GM18499 (cell line): Measurements from ENCODE around the gene SLF1.

Source experiments
- ATAC-seq: cut with Tn5 transposase; IDR thresholded peaks from one replicate; pipeline ENCODE4 v1.9.1; 2021; ENCODE audit warnings: moderate number of reproducible peaks; ENCODE audit not compliant: insufficient read depth, unreplicated experiment

The SLF1 gene

DNA sequence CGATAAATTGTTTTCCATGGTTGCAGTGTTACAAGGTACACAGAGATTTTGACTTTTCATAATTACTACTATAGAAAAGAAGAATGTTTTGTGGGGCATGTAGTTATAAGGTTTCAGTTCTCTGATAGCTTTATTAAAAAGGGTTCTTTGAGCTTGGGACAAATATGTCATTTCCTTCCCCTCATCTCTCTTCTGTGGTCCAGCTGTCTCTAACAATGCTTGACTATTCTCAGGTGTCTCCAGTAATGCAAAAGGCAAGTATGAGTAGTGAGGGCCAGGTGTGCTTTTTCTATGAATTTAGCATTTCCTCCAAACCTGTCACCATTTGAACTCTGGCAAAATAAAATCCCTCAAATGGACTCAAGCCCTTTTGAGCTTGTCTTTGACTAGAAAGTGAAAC is 84.3 kb downstream of the SLF1 start:
- peak; percentile 57 for ATAC-seq

DNA sequence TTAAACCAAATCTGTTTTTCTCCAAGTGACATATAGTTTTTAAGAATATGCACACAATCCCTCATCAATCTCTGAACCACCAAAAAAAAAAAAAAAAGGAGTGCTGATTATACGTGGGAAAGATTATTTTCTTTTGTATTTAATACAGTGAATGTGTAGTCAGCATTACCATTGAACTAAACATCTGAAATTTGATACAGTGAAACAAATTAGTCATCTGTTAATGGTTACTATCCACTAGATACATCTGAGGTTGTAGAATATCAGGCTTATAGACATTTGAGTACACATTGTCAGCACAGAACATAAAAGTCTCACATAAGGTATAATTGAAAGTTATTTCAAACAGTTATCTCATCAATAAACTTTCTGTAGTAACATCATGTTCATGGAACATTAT is 87.0 kb downstream of the SLF1 start:
- ATAC-seq, result no peak

DNA sequence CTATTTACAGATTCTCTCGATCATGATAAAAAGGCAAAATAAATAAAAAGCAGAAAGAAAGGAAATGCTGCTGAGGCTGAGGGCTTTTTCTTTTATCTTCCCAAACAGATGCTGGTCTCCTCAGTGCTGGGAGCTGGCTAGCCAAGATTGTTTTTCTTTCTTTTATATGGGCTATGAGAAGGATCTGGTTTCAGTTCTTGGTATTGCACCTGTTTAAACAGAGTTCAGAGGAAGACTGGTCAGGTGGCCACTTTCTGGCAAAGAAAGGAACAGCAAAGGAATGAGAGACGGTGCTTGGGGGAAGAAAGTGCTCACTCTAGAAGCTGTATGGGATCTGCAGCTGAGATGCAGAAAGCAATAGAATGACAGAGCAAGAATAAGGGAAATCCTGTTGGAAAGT is 88.9 kb downstream of the SLF1 start:
- no peak for ATAC-seq

DNA sequence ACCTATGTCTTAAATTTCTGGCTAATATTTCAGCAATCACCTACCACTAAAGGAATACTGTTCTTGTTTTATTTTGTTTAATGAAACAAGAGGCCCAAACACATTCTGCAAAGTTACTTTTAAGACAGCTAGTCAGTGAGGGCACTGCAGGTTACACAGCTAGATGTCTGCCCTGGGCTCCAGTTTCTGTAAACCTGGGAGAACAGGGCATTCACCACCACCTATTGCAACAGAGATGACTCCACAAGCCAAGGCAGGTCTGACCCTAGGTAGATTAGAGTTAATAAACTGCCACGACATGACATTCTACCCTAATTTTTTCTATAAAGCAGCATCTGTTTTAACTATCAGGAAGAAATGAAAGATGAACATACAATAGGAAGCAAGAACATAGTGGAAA is 90.8 kb downstream of the SLF1 start:
- ATAC-seq, result no peak

DNA sequence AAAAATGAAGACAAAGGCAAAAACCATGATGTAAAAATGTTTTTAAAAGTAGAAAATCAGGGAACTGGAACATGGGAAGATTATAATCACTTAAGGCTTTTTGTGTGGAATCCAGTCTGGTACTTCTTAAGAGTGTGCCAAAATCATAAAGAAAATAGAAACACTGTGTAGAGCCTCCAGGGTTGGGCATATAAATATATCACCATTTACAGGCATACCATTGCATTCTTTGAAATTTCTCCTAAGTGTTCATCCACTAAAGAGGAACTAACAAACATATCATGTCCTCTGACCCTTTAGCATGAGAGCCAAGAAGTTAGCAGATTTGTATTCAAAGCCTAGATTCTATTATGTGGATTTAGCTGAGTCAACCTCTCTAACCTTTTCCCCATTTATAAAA is 93.3 kb downstream of the SLF1 start:
- ATAC-seq, result no peak

DNA sequence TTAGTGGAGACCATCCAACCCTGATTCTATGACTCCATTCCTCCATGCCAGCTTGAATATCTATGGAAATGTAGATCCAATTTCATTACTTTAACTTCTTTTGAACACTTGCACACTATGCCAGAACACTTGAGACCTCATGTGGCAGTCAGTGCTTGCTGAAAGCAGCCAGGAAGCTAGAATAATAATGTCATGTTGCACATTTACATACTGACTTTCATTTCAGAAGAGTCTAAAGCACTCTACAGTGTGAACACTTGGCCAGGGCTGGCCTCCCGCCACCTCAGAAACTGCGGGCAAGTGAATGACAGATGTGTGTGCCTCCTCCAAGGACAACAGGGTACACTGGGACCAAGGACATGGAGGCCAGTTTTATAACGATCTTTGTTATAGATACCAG is 97.3 kb downstream of the SLF1 start:
- no peak for ATAC-seq

DNA sequence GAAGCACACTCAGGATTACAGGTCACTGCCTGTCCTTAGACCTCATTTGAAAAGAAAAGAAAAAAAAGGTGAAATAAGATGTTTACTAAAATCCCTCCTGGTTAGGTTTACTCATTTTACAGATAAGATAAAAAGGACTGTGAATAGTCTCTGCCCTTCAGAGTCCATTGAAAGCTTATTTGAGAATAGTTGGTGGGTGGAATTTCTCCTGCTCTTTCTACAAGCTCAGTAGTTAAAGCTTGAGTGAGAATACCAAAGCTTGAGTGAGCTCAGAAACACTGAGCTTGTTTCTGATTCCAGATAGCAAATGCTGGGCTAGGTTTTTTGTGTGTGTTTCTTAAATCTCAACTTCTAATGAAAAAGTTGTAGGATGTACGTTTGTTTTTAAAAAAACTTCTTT is 106.7 kb downstream of the SLF1 start:
- no peak for ATAC-seq

DNA sequence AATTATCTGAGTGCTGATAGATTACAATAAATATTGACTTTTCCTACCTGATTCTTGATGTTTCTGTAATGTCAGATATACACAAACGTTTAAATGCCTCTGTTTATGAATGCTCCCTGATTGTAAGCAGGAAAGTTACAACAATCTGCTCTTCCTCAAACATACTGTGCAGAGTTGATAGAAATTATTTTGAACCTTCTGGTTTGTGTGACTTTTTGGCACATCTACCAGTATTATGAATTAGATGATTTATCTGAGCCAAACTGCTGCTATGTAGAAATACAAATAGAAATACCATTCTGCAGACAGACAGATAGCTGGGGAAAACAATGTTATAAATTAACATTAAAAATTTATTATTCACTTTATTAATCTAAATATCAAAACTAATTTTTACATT is 113.0 kb downstream of the SLF1 start:
- ATAC-seq, result no peak

DNA sequence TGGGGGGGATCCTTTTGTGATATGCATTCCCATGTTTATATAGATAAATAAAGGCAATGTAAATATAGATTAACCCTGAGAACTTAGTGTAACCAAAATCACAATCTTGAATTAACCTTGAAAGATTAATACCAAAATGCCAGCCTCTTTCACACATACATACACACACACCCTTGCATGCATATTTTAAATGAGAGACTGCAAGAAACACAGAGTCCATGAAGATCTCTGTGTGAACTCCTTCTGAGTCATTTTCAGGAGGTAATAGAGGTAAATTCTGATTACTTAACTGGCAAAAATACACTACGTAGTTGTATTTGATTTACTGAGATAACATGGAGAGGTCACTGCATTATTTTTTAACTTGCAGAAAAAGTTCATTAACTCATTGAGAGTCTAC is 118.0 kb downstream of the SLF1 start:
- no peak for ATAC-seq

DNA sequence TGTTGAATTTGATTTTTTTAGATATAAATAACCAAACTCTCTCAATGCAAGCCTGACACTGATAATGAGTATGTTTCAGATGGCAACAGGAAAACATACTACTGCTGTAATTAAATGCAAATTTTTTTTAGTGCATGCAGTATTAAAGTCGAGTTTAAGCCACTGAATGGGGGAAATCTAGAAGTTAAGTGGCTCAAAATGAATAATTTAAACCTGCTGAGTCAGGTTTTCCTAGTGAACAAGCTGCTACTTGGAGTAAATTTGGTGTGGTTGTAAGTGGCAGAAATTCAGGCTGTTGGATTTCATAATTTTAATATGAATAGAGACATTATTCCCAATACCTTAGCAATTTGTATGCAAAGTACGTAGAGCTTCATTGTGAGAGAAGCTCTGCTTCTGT is 121.8 kb downstream of the SLF1 start:
- ATAC-seq, result no peak

DNA sequence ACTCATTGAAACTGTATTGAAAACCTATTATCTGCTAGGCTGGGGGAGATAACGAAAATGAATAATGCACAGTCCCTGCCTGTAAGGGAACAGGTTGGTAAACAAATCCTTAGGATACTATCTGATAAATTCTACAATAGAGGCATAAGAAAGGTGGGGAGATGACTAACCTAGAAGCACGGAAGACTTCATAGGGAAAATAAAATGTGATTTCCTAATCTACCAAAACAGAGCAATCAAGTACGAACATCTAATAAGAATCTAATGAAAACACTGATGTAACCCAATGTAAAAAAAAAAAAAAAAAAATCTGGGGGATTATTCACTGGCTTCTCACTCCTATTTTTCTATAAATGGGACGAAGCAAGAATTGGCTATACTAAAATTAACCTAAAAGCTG is 124.4 kb downstream of the SLF1 start:
- no peak for ATAC-seq

DNA sequence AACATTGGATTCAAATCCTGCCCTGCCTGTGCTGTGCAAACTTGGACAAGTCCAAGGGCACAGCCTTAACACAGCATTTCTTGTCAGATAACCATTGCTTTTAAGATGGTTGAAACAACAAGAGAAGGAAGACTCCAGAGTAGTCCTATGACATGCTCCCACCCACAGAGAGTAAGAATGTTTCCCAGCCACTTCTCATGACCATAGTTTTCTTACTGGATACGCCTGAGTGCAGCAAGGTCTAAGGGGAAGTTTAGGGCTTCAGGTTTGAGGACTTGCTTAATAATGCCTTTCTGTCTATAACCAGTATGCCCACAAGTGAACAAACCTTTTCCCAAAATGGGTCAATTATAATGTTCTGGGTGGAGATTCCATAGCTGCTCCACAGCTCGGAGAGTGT is 126.4 kb downstream of the SLF1 start:
- no peak for ATAC-seq

DNA sequence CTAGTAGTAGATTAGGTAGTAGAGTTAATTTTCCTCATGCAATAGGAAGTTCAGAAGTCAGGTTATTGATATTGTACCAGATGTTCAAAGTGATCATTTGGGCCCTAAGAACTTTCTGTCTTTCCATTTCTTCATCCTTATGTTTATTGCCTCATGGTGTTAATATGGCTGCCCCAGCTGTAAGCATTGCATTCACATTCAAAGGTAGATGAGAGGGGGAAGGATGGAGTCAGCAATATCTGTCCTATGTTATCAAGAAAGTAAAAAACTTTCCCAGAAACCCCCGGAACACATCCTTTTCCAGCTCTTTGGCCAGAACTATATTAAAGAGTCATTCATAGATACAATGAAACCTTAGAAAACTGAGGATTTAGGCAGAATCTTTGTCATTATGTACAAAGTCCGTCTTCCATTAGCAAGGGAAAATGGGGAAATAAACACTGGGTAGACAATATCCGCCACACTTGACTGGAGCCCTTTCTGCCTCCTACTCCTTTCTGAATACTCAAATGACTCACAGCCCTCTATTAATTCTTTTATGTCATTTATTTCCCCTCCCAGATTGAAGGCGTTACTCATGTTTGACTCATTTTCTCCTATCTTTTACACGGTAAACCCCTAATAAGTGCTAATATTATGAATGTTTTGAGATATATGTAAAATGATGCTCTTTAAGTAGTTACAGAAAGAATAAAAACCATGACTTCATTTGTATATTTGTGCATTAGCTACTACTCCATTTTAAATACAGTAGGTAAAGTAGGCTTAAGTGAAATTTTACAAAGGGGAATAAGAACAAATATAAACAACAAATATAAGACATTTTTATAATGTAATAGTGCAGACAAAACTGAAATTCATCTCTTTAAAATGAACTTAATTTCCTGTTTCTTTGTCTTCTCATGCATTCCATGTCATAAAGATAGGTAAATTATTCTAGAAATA is 127.6 kb downstream of the SLF1 start:
- ATAC-seq, result peak; percentile 72

DNA sequence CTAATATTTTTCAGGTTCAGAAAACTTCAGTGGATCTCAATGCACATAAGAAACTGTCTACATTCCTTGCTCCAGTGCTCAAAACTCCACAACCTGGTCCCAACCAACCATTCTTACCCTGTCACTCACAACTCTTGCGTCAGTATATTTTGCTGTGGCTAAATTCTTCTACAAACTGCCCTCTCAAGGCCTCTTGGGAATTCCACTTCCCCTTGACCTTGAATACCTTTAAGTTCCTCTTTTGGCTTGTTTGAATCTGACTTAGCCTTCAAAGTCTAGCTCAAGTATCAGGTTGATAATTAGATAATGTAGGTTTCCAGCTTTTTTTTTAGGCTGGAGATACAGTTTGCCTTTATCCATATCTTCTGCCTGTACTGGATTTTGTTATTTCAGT is 128.3 kb downstream of the SLF1 start:
- ATAC-seq, result peak; percentile 33
